ENCODE results near the gene TMEM273.

Gene TMEM273

DNA sequence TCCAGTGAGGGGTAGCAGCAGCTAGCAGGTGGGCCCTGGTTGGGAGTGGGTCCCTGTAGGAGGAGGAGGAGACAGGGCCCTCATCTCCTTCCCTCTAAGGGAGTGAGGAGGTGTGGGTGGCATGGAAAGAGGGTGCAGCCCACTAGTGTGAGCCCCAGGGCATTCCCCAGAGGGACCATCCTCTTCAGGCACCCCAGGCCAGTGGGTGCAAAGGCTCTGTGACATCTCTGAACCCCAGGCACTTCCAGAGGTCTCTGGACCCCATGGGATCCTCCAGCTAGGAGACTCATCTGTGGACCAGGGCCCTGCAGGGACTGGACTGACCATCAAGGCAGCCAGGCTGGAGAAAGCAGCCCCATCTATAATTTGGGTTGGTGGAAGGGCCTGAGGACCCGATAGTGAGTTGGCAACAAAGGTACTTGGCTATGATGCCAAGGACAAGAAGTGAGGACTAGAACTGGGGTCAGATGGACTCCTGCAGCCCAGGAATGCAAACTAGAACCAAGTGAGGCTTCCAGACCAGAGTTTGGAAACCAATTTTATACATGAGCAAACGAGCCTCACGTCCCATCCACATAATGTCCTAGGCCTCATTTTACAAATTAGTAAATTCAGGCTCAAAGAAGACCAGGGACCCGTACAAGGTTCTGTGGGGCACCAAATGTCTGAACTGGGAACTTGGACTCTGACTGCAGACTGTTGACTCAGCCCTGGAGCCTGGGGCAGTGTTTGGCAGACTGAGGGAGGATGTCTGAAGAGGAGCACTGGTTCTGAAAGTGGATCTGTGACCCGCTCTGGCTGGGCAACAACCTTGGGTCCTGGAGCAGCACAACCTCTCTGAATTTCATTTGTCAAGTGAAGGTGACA is 71.4 kb downstream of the TMEM273 start:
- no peak for DNase-seq (ENCODE audit: low read depth in 2 of 2, low spot score in 1 of 2)

DNA sequence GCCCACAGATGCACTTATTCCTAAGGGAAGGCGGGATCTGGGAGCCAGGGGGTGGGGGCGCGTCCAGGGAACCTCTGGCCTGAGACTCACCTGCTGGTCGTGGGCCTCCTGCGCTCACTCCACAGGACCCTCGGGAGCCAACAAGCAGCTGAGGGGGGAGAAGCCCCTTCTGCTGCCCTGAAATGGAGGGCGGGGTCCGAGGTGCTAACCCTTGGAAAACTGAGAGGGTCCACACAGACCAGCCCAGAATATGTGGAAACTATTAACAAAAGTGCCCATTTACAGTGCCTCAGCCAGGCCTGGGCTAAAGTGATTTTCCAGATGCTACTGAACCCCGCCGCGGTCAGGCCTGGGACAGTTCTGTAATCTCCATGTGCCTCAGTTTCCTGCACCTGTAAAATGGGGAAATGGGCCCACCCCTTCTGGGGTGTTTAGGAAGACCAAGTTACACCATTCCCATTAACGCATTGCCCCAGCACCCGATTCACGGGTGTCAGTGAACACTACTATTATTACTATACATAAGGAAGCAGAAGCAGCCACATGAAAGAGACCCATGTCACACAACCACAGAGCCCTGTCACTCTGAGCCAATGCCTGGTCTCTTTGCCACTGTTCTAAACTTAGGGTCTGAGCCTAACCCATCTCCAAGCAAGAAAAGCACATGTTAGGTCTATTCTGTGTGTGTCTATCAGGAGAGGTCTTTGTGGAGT is 72.2 kb downstream of the TMEM273 start:
- DNase-seq (ENCODE audit: low read depth in 2 of 2, low spot score in 1 of 2) = no peak

DNA sequence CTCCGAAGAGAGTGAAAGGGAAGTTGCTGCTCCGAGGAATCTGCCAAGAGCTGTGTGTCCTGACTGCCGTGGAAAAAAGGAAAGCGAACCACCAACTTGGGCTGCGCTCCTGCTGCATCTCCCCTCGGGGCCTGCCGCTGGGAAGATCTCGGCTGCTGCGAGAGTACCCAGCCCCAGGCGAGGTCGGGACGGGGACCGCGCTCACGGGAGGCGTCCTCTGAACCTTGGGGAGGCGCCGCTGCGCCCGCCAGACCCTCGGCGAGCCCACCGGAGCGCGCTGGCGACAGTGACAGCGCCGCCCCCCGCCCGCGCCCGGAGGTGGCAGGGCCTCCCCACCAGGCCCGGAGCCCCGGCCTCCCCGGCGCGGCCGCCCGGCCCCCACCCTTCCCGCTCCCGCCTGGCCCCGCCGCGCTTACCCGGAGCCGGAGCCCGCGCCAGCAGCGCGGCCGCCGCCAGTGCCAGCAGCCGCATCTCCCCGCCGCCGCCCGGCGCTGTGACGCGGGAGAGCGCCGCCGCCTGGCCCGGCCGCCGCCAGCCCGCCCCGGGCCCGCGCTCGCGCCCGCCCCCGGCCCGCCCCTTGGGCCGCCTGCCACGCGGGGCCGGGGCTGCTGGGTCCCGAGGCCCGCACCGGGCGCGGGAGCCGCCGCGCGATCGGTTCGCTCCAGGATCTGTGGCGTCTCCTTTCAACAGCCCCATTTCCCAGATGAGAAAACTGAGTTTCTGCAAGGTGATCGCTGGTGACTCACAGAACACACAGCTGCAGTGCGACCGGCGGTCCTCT is 73.0 kb downstream of the TMEM273 start, which contains the start of gene VSTM4:
VSTM4 (minus strand) TSS at position 508 of the 781 bp plus-strand sequence; CDS start at position 471, 37 bp downstream.
- no peak for DNase-seq (ENCODE audit: low read depth in 2 of 2, low spot score in 1 of 2)

GRCh38 chr10:49114718-49115014 is 73.5 kb downstream of the TMEM273 start:
- no peak for DNase-seq (ENCODE audit: low read depth in 2 of 2, low spot score in 1 of 2)

DNA sequence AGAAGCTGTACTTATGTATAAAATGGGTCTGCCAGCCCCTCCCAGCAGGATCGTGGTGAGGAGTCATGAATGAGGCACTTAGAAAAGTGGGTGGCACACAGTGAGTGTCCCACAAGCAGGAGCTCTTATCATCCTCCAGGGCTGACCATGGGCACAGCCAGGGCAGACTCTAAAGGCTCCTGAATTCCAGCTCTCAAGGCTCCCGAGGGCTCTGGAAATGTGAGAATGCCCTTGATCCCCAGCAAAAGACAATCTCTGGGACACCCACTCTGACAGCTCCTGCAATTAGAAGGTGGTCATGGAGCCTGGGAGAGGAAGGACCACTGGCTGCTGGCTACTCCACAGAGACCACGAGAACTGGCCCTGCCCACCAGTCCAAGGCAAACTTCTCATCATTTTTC is 74.5 kb downstream of the TMEM273 start:
- no peak for DNase-seq (ENCODE audit: low read depth in 2 of 2, low spot score in 1 of 2)

DNA sequence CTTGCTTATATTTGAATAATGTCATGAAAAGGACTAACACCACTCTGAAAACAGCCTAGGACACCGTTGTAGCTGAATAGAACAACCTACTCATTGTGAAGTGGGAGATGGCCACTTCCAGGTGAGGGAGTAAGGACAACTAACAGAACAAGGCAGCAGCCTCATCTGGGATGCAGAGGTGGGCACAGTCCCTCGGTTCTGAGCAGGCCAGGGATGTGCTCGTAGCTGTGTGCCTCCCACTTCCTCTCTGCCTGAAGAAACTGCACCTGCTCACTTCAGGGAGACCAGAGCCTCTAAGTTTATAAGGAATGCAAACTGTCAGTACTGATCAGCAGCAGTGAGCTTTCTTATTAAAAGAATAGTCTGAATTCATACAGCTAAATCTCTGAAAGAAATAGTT is 75.3 kb downstream of the TMEM273 start:
- DNase-seq (ENCODE audit: low read depth in 2 of 2, low spot score in 1 of 2) = no peak

GRCh38 chr10:49112098-49112497 is 76.1 kb downstream of the TMEM273 start:
- no peak for DNase-seq (ENCODE audit: low read depth in 2 of 2, low spot score in 1 of 2)

- no peak for DNase-seq (ENCODE audit: low read depth in 2 of 2, low spot score in 1 of 2)
Observed at GRCh38 chr10:49111320-49111698, 76.9 kb downstream of the TMEM273 start.

DNA sequence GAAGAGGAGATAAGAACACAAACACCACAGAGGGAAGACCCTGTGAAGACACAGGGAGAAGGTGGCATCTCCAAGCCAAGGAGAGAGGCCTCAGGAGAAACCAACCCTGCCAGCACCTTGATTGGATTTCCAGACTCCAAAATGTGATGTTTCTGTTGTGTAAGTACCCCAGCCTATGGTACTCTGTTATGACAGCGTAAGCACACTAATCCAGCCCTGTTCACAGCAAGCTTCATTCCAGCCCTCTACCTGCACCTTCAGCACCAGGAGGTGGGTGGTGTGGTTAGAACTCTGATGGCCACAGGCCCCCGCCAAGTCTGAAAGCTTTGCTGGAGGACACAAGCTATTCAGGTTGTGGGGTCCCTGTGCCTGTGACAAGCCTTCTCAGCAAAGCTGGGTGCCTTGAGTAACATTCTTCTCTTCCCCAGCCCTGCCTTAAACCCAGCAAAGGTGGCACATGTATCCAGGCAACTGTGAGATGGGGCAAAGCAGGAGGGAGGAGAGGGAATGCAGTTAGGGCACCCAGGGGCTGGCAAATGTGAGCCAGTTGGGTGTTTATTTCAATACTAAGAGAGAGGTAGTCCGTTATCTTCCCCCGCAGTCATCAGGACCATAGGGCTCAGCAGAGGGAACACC is 77.4 kb downstream of the TMEM273 start:
- DNase-seq (ENCODE audit: low read depth in 2 of 2, low spot score in 1 of 2) = no peak

DNA sequence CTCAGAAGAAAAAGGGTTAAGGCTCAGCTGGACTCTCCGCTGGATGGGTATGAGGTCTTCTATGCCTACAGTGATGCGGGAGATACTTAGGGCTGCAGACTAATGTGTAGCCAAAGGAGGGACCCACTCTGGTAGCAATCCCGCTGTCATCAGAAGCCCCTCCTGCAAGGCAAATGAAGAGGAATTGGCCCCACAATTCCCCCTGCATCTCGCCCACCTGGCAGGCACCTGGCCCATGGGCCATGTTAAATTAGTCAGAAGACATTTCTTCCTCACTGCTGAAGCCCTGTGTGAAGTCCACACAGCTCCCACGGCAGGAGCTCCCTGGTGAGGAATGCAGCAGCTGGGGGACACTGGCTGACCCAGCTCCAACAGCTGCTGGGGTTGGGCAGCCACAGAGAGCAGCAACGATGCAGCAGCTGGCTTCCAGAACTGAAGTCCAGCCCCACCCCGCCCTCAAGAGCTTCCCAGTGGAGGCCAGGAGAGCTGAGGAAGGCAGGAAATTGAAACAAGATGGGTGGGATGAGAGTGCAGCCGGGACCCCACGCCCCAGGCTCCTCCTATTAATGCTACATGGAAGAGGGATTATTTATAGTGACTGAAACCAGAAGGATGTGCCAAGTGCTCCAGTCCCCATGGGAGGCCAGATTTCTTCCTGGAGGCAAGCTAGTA is 78.4 kb downstream of the TMEM273 start:
- DNase-seq (ENCODE audit: low read depth in 2 of 2, low spot score in 1 of 2) = no peak

DNA sequence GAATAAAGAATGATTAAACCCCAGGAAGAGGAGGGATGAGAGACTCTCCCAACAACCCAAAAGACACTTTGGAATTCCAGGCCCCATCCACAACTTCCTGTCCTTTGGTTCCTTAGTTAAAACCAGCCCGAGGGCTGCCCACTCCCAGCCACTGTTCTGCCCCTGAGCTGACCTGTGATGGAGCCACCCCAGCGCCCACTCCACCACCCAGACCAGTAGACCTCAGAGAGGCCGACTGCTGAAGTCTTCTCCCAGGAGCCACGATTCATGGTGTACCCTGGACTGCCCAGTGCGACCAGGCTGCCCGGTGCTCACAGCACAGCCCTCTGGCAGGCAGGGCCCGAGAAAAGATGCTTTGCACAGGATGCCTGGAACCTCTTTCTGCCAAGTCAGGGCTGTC is 79.5 kb downstream of the TMEM273 start:
- DNase-seq (ENCODE audit: low read depth in 2 of 2, low spot score in 1 of 2) = no peak

GRCh38 chr10:49107887-49108267 is 80.3 kb downstream of the TMEM273 start:
- no peak for DNase-seq (ENCODE audit: low read depth in 2 of 2, low spot score in 1 of 2)

GRCh38 chr10:49107111-49107886 is 80.9 kb downstream of the TMEM273 start:
- DNase-seq (ENCODE audit: low read depth in 2 of 2, low spot score in 1 of 2) = no peak

- no peak for DNase-seq (ENCODE audit: low read depth in 2 of 2, low spot score in 1 of 2)
Observed at GRCh38 chr10:49106451-49106850, 81.7 kb downstream of the TMEM273 start.

DNA sequence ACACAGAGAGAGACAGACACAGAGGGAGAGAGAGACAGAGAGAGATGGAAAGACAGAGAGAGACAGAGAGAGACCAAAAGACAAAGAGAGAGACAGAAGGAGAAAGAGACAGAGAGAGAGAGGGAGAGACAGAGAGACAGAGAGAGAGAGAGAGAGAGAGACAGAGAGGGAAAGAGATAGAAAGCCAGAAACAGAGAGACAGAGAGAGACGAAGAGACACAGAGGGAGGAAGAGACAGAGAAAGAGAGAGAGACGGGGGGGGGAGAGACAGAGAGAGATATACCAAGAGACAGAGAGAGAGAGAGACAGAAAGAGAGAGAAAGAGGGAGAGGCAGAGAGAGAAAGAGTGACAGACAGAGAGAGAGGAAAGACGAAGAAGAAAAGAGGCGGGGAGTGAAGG is 83.1 kb downstream of the TMEM273 start:
- DNase-seq (ENCODE audit: low read depth in 2 of 2, low spot score in 1 of 2) = no peak

All from stimulated activated CD8-positive, alpha-beta memory T cell treated with anti-CD3 and anti-CD28 coated beads, Interleukin-4, amount 100 ng/mL, for 4 hours (primary cell).